Skeletal muscle cell (primary cell): ENCODE results near the gene XPOT.
"Not testable (repeated sequence)": the region's sequence is repeated elsewhere in the genome, so short reads cannot be mapped to it uniquely, and the experiment has no call there.

ENCODE experiments used
- DNase-seq: peaks from one replicate; pipeline ENCODE4 v3.0.0-alpha.2; 2010; ENCODE audit warnings: low read depth
- H3K4me3 ChIP-seq: 2 replicates; pipeline ENCODE4 v1.5.1; 2011; ENCODE audit warnings: low read depth, mild to moderate bottlenecking, control low read depth, low read length, moderate library complexity

The XPOT gene, protein sequence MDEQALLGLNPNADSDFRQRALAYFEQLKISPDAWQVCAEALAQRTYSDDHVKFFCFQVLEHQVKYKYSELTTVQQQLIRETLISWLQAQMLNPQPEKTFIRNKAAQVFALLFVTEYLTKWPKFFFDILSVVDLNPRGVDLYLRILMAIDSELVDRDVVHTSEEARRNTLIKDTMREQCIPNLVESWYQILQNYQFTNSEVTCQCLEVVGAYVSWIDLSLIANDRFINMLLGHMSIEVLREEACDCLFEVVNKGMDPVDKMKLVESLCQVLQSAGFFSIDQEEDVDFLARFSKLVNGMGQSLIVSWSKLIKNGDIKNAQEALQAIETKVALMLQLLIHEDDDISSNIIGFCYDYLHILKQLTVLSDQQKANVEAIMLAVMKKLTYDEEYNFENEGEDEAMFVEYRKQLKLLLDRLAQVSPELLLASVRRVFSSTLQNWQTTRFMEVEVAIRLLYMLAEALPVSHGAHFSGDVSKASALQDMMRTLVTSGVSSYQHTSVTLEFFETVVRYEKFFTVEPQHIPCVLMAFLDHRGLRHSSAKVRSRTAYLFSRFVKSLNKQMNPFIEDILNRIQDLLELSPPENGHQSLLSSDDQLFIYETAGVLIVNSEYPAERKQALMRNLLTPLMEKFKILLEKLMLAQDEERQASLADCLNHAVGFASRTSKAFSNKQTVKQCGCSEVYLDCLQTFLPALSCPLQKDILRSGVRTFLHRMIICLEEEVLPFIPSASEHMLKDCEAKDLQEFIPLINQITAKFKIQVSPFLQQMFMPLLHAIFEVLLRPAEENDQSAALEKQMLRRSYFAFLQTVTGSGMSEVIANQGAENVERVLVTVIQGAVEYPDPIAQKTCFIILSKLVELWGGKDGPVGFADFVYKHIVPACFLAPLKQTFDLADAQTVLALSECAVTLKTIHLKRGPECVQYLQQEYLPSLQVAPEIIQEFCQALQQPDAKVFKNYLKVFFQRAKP

DNA sequence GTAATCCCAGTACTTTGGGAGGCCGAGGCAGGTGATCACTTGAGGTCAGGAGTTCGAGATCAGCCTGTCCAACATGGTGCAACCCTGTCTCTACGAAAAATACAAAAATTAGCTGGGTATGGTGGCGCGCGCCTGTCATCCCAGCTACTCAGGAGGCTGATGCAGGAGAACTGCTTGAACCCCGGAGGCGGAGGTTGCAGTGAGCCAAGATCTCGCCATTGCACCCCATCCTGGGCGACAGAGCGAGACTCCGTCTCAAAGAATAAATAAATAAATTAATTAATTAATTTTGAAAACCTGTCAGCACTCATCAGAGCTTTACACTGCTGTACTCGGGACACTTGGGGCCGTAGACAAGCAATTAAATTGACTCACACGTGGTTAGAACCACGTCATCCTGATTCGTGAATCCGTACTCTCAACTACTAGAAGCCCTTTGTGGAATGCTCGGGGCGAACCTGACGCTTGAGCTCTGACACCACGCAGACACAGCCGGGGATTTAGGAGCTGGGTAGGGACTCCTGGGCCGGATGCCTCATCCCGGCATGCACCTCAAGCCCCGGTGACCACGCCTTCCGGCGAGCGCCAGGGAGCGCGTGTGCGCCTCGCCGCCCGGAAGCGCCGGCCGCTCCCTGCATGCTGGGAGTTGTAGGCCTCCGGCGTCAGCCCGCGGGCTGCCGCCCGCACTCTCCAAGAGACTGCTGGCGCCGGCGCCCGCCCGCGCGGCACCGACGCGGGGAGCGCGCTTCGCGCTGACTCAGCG, at the start of gene XPOT:
XPOT (plus strand) TSS at position 686 of the 763 bp plus-strand sequence. CDS start 5,644 bp downstream, outside the sequence.
- H3K4me3 ChIP-seq = peak within 1 kb of the TSS; percentile 90
- DNase-seq = peak; percentile 95

DNA sequence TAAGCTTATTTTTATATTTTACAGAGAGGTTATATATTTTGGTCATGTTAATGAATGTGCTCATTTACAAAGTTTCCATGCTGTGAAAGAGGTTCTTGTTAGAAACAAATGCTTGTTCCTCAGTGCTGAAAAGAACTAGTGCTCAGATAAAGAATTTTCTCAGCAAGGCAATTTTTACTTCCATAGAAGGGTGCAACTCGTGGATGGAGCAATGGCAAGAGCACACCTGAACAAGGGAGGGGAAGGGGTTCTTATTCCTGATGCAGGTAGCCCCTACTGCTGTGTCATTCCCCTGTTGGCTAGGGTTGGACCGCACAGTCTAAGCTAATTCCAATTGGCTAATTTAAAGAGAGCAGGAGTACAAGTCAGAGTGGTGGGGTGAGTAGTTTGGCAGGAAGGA, 48.0 kb upstream of the XPOT start:
- H3K4me3 ChIP-seq, DNase-seq: not testable (repeated sequence)

DNA sequence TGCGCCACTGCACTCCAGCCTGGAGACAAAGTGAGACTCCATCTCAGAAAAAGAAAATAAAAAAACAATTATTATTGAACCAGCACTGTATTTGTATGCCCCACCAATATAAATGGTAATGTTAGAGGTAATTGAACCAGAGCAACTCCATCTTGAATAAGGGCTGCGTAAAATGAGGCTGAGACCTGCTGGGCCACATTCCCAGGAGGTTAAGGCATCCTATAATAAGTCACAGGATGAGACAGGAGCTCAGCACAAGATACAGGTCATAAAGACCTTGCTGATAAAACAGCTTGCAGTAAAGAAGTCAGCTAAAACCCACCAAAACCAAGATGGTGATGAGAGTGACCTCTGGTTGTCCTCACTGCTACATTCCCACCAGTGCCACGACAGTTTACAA, 43.0 kb upstream of the XPOT start:
- H3K4me3 ChIP-seq, DNase-seq: not testable (repeated sequence)

DNA sequence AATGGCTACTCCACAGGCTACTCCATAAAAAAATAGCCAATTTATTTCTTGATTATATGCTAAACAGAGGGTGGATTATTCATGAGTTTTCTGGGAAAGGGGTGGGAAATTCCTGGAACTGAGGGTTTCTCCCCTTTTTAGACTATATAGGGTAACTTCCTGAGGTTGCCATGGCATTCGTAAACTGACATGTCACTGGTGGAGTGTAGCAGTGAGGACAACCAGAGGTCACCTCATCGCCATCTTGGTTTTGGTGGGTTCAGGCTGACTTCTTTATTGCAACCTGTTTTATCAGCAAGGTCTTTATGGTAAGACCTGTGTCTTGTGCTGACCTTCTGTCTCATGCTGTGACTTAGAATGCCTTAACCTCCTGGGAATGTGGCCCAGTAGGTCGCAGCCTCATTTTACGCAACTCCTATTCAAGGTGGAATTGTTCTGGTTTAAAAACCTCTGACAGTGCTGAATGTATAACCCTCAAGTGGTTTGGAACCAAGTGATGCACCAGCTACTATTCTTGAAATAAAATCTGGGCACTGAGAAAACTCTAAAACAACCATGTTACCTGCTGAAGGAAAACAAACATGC, 41.4 kb upstream of the XPOT start:
- no peak for DNase-seq
- no peak overlapping the region for H3K4me3 ChIP-seq

DNA sequence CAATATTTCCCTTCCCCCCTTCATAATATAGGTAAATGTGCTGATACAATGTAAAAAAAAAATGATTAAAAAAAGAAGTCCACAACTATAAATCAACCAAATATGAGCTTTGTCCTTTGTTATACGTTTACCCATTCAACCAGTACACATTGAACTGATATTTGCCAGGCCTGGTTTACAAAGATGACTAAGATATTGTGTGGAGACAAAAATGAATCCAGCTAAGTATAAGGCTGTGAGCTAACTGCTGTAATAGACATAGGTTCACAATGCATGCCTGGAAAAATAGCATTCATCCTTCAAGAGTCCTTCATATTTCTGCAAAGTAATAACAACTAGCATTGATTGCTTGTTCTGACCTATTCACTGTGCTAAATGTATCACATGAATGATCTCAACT, 20.5 kb upstream of the XPOT start:
- no peak overlapping the region for H3K4me3 ChIP-seq
- no peak for DNase-seq

DNA sequence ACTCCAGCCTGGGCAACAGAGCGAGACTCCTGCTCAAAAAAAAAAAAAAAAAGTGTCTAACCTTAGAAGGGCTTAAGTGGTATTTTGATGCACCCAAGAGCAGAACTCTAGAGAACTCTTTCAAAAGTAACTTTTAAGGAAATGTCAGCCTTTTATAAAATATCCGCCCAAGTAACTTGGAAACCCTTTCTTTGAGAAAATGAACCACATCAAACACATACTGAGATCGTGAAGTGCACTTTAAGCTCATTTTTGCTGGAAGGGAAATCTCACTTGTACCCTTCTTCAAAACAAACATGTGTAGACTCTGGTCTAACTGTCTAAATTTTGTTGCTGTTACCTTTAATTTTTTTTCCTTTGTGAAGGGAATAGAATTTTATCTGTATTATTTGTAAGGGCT, 19.2 kb upstream of the XPOT start:
- no peak overlapping the region for H3K4me3 ChIP-seq
- no peak for DNase-seq

DNA sequence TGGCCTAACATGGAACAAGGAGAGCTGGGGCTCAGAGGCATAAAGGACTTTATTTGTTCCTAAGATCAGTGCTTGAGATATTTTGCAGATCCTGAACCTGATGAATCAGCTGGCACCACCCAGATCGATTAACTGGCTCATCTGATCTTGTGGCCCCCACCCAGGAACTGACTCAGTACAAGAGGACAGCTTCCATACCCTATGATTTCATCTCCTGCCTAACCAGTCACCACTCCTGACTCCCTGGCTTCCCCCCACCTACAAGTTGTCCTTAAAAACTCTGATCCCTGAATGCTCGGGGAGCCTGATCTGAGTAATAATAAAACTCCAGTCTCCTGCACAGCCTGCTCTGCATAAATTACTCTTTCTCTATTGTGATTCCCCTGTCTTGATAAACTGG, 18.7 kb upstream of the XPOT start:
- no peak overlapping the region for H3K4me3 ChIP-seq
- DNase-seq = no peak

DNA sequence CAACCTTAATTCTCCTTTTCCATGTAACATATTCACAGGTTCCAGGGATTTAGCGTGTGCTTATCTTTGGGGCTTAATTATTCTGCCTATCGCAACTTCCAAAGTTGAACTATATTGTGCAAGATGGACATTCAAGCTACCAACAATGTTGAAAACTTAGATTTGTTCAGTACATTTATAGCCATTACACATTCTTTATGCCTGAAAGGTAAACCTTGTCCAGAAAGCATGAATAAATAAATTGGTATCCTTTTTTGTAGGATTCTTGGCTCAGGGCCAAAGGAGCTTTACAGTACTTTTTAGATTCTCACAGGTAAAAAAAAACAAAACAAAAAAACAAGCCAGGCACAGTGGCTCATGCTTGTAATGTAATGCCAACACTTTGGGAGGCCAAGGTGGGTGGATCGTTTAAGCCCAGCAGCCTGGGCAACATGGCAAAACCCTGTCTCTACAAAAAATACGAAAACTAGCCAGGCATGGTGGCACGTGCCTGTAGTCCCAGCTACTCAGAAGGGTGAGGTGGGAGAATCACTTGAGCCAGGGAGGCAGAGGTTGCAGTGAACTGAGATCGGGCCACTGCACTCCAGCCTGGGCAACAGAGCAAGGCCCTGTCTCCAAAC, 16.9 kb upstream of the XPOT start:
- no peak overlapping the region for H3K4me3 ChIP-seq
- no peak for DNase-seq

DNA sequence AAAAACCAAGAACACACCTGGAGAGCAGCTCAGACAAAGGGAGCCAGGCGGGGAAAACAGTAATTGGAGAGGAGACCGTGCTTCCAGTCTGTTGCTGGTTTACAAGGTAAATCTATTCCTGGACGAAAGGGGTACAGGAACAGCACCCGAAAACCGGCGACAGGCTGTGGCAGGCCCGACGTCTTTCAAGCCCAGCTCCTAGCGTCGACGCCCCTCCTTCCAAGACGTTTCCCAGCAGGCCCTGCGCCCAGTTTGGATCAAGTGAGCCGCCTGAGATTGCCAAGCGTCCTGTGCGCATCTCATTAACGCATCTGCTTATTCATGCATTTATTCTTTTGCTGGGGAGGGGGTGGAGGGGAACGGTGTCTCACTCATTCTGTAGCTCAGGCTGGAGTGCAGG, 15.0 kb upstream of the XPOT start:
- DNase-seq = no peak
- no peak overlapping the region for H3K4me3 ChIP-seq

DNA sequence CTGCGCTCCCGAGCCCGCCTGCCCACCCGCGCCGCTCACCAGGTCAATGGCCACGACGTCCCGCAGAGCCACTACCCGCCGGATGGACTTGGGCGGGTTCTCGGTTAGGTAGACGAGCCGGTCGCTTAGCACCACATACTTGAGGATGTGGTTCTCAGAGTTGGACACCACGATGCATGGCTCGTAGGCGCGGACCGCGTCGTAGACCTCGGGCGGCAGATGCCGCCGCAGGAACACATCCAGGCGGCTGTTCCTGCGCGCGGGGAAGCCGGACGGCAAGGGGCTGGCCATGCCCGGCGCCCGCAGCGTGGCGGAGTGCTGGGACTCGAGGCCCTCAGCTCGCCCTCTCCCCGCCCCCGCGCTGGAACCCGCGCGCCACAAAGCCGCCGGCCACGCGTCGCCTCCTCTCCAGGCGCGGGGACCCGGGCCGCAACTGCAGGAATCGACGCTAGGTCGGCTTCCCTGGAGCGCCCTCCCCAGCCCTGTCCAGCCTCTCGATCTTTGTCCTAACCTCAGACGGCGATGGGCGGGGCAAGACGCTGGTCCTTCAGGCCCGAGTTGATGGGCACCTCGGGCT, 13.8 kb upstream of the XPOT start, which contains the start of gene C12orf56:
C12orf56 (minus strand) TSS at position 484 of the 577 bp plus-strand sequence; CDS start at position 291, 193 bp downstream.
- peak within 1 kb of the TSS; percentile 45 for H3K4me3 ChIP-seq
- DNase-seq = no peak

DNA sequence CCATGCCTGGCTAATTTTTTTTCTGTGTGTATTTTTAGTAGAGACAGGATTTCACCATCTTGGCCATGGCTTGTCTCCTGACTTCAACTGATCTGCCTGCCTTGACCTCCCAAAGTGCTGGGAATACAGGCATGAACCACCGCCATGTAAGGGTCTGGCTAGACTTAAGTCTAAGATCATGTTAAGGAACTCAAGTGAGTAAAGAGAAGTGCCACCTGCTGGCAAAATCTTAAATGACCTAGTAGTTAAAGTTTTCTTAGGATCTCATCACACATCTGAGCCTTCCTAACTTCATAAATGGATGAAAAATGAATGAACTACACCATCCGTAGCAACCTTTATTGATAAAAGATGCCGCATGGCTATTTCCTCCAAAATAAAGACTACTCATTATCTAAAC, 12.0 kb upstream of the XPOT start:
- no peak overlapping the region for H3K4me3 ChIP-seq
- DNase-seq = no peak

DNA sequence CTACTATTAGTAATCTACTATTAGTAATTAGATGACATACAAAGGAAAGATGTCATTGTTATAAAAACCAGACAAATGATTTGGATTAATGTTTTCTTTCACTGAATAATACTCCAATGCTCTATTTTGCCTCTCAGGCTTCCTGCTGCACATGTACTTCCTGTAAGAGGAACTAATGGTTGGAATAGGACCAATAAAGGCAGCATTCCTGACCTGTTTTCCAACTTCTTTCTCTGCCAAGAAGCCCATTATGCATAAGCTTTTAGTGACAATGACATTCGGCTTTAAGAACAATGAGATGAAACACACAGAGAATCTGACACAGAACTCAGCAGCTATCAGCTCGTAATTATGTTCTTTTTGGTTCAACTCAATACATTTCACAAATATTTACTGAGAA, 8.5 kb upstream of the XPOT start:
- H3K4me3 ChIP-seq = no peak overlapping the region
- DNase-seq = no peak

DNA sequence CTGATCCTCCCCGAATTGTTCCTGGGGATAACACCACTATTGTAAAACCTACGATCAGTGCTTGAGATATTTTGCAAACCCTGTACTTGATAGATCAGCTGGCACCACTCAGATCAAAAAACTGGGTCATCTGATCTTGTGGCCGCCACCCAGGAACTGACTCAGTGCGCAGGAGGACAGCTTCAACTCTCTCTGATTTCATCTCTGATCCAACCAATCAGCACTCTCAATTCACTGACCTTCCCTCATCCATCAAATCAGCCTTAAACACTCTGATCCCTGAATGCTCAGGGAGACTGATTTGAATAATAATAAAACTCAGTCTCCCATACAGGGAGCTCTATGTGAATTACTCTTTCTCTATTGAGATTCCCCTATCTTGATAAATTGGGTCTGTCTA, 4.2 kb upstream of the XPOT start:
- no peak overlapping the region for H3K4me3 ChIP-seq
- DNase-seq = no peak

DNA sequence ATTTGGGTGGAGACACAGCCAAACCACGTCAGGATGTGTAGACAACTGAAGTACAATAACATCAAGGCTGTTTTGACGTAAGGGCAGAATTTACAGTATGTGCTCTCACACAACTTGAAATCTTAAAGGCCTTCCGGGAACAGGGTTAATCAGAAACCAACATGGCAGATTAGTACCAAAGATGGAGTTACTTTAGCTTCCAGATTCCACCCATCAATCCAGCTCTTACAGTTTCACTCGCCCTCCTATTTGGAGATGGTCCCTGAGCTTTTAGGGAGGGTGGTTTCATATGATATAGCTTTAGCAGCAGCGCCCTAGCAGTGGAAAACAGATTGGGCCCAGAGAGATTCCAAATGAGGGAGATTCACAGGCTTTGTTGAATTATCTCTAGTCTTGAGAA, 2.0 kb upstream of the XPOT start:
- no peak overlapping the region for H3K4me3 ChIP-seq
- DNase-seq = no peak

DNA sequence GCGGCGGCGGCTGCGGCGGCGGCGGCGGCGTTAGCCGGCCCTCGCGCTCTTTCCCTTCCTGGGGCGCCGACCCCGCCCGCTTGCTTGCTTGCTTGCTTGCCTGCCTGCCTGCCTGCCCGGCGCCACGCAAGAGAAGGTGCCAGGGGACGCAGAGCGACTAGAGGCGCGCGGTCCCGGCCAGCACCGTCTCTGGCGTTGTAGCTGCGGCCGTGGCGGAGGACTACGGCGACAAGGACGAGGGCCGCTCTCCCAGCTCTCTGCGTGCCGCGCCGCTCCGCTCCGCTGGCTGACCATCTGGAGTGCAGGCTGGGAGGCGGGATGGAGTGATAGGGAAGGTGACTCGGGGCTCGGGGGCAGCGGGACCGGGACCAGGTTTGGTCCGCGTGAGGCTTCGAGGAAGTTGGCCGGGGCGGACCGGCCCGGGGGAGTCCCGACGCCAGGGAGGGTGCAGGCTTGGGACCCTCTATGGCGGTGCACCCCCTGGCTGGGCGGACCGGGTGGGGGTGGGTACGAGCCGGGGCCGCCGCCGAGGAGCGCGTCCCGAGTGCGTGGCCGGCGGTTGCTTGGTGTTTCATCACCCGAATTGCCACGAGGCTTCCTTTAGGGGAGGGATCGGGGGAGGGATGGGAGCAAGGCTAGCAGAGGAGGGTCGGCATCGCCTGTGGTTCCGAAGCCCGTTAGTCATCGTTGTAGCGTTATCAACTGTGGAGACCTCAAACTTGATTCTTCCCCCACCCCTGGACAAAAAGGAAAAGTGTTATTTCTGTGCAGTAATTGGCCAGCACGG, 471 bp downstream of the XPOT start:
- peak overlapping the region; percentile 90 for H3K4me3 ChIP-seq
- peak; percentile 72 for DNase-seq

DNA sequence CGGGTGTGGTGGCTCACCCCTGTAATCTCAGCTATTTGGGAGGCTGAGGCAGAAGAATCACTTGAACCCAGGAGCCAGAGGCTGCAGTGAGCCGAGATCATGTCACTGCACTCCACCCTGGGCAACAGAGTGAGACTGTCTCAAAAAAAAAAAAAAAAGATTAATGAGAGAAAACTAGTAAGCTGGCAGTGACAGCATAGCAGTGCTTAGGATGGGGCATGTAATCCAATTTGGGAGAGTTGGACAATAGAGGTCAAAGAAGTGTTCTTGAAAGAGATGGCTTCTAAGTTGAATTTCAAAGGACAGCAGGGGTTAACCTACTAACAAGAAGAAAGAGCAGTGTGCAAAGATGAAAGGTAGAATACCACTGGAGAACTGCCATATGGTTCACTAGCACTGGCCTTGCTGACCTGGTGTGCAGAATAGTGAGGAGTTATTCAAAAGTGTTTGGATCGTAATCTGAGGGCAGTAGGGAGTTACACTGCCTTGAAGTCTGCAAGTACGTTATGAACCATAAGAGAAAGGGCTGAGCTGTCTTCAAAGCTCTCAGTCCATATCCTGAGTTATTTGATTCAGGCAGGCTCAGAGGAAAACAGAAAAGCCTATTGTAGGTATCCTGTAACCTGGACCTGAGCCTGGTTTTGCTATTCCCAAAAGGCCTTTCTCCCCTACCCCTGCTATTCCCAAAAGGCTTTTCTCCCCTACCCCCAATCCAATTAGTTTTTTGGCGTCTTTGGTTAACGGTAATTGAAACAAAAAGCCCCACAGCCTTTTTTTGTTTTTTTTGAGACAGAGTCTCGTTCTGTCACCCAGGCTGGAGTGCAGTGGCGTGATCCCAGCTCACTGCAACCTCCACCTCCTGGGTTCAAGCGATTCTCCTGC, 3.4 kb downstream of the XPOT start:
- no peak overlapping the region for H3K4me3 ChIP-seq
- no peak for DNase-seq

DNA sequence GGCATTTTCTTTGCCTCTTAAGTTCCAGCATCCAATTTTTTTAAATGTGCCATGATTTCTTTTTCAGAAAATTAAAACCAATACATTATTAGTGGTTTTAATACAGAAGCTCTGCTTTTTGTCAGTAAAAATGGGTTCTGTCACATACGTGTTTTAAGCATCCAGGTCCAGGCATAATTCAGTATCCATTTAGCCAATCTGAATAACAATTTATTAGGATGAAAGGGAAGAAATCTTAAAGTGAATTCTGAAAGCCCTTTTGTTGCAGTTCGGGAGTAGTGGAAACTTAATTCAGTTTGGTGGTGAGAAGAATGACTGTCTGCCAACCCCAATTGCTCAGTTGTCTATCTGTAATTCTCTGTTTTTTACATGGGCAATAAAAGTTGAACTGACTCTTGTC, 7.2 kb downstream of the XPOT start:
- H3K4me3 ChIP-seq = no peak overlapping the region
- no peak for DNase-seq
